Neural progenitor cell (in vitro differentiated cells): Measurements from ENCODE around the gene PGAP6.

Source experiments
- CTCF ChIP-seq: fragments of 200-600 bp; sonication (generic); IDR thresholded peaks from 2 replicates; pipeline ENCODE4 v1.5.1; 2017; ENCODE audit warnings: antibody characterized with exemption, mild to moderate bottlenecking
- EZH2 ChIP-seq: fragments of 200-600 bp; sonication (generic); IDR thresholded peaks from 2 replicates; pipeline ENCODE4 v1.6.1; 2017; ENCODE audit warnings: antibody characterized with exemption, mild to moderate bottlenecking, moderate library complexity
- EZH2phosphoT487 ChIP-seq: fragments of 200-600 bp; sonication (generic); IDR thresholded peaks from 2 replicates; pipeline ENCODE4 v1.6.1; 2017; ENCODE audit warnings: antibody characterized with exemption

DNA sequence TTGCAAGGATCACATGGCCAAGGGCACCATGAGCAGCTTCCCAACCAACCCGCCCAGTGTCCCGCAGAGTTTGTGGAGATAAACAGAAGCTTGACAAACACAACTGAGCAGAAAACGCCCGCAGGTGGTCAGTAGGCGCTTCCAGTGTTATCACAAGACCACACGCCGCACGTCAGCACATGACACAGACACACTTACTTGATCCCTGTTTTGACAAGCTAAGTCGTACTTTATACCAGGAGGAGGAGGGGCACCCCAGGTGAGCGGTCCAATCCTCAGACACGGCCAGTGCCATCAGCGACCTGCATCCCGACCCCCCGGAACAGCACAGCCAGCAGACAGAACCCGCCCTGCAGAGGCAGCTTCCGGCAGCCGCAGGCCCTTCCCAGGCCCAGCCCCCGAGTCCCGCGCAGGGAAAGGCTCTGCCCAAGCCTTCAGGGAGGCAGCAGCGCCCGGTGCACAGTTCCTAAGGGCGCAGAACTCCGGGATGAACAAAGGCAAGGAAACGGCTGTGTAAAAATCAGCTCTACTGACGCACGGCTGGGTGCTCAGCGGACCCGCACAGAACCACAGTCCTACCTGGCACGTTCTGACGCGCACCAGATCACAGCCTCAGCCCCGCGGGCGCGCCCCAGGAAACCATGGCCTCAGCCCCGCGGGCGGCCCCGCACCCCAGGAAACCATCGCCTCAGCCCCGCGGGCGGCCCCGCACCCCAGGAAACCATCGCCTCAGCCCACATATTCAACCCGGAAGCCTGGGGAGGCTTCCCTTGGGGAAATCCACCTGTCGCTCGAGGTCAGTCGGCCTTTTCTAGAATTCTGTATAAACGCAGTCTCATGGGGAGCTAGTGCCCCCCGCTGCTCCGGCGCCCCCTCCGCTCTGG is 57.1 kb downstream of the PGAP6 start:
- TF ChIP-seq CTCF (no peak), EZH2phosphoT487 (no peak), EZH2 (no peak)
